Spinal cord (tissue), 10 donors: Measurements from ENCODE around the gene LDLRAD4. TPM values are rescaled to one million over a fixed set of nuclear protein-coding genes. Genes with fewer than 3 reads are reported as not detected.

ENCODE experiments used
- DNase-seq, 6 donors: peaks; one replicate each; pipeline versions ENCODE4 v3.0.0 to v3.0.0-alpha.2; 2013 to 2015; ENCODE audit warnings: low spot score in 6 of 6, low read depth in 4 of 6
- H3K27ac ChIP-seq: one replicate; pipeline ENCODE4 v1.5.1; 2013; ENCODE audit warnings: low read depth, low read length, control low read depth
- H3K27me3 ChIP-seq: one replicate; pipeline ENCODE4 v1.6.1; 2013; ENCODE audit warnings: low read length; ENCODE audit not compliant: control insufficient read depth, insufficient read depth
- H3K36me3 ChIP-seq: one replicate; pipeline ENCODE4 v1.6.1; 2013; ENCODE audit warnings: low read length; ENCODE audit not compliant: control insufficient read depth, insufficient read depth
- H3K4me1 ChIP-seq: one replicate; pipeline ENCODE4 v1.6.1; 2013; ENCODE audit warnings: low read length; ENCODE audit not compliant: control insufficient read depth, insufficient read depth
- H3K4me3 ChIP-seq: one replicate; pipeline ENCODE4 v1.5.1; 2013; ENCODE audit warnings: low read depth, low read length, control low read depth
- H3K9me3 ChIP-seq: one replicate; pipeline ENCODE4 v1.6.1; 2013; ENCODE audit warnings: low read length; ENCODE audit not compliant: control insufficient read depth, insufficient read depth
- WGBS: methylation state at CpG from one replicate; pipeline ENCODE4 v1.1.5; 2013; ENCODE audit warnings: missing lambda C conversion rate; ENCODE audit not compliant: insufficient coverage; 5-methylcytosine and 5-hydroxymethylcytosine counted together
- polyA plus RNA-seq, 2 donors: library from polyadenylated mRNA; unstranded; fragments of 120-200 nt; gene quantifications; one replicate each; pipeline ENCODE4 v1.2.1, GENCODE V29; 2013; ENCODE audit not compliant: insufficient read length in 2 of 2
- total RNA-seq, 2 donors: library from RNA; depleted of rRNA in 1 of 2; stranded (reverse); fragments of 120-200 nt in 1 of 2; fragments of >200 nt in 1 of 2; gene quantifications; one replicate each; pipeline versions ENCODE4 v1.2.3 to v1.2.4, GENCODE V29; 2013 to 2014
- donor health status: healthy.

Gene LDLRAD4
- total and polyA plus RNA-seq, 4 donors: 26.7 to 67.7 (median 38.5) TPM

DNA sequence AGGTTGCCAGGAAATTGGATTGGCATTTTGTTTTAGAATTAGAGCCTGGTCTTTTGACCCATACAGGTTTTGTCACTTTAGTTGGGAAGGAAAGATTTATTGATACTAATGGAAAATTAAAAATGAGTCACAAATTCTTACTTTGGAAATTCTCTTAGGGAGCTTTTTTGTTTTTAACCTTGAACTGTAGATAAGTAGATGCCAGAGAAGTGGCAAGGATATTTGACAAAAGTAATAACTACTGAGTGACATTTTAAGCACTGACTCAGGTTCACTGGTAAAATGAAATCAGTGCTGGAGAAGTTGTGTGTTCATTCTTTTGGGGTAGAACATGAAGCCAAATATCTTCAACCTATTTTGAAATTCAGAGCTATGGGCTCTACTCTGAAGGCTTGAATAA, 56.5 kb downstream of the LDLRAD4 start:
- Histone ChIP-seq H3K4me3 (no peak overlapping the region), H3K36me3 (peaks cover 3% of the 10 kb centered on the region), H3K27ac (no peak overlapping the region), H3K27me3 (no peaks in the 10 kb centered on the region), H3K4me1 (peaks cover 38% of the 10 kb centered on the region), H3K9me3 (no peaks in the 10 kb centered on the region)
- DNase-seq: no peak

DNA sequence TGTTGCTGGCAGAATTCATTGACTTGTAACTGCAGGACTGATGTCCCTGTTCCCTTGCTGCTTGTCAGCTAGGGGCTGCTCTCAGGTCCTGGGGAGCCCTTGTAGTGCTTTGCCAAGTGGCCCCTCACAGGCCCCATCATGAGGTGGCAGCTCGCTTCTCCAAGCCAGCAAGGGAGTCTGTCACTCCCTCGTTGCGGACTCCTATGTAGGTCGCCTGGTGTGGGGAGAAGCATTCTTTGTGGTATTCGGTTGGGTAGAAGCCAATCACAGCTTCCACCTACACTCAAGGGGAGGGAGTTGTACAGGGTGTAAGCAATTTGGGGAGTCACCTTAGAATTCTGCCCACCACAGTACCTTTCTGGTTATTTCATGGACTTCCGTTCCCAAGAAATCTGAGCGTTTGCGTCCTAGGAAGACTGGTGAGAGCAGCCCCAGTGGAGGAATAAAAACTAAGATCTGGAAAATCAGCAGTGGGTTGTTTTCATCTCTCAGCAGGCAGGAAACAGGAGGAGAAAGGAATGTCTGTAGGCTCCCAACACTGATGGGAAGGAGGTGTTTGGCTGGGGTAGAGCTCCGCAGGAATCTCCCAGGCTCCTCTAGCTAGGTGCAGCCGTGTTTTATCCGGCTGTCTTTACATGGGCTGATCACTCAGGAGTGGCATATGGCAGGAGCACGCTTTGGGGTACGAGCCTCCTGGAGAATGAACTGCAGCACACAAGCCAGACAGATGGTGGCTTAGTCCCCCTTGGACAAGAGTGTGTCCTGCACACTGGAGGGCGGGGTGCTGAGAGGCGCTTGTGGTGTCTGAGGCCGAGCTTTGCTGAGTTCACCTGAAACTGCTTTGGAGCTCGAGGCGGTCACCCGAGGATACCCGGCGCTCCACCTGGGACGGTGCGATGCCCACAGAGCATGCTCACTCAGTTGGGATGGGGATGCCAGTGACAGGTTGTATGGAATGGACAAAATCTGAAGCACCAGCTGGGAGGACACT, 58.3 kb downstream of the LDLRAD4 start:
- no peaks in the 10 kb centered on the region for H3K27me3 ChIP-seq
- no peaks in the 10 kb centered on the region for H3K9me3 ChIP-seq
- peaks cover 3% of the 10 kb centered on the region for H3K36me3 ChIP-seq
- peak in 2 of 6 donors; percentile 57 to 71 for DNase-seq
- 82% methylated on average over 17 of the region's 23 CpGs for WGBS
- H3K4me3 ChIP-seq: no peak overlapping the region
- peak overlapping the region; percentile 37 for H3K27ac ChIP-seq
- H3K4me1 ChIP-seq: peaks cover 29% of the 10 kb centered on the region

DNA sequence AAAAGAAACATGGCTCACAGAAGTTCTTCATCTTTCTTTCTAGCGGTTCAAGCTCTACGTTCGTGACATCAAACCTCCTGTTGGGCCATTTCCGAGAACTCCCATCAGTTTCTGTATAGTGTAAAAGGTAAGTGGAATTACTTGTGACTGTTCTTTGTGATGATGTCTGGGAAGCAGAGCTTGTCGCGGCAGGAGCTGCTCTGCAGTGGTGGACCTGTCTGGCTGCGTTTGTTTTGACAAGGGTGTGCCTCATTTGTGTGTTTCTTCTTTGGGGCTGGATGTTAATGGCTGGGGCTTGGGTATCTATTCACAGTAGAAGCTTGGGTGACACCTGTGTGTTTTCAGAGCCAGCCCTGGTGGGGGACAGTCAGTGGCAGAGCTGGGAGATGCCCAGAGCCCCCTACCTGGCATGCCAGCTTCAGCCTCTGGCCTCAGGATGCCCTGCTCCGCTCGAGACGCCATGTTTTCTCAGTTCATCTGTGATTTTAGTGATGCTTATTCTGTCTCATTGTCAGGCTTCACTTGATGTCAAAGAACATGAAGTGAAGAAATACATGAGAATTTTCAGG, 59.6 kb downstream of the LDLRAD4 start:
- Histone ChIP-seq H3K9me3 (no peaks in the 10 kb centered on the region), H3K27ac (no peak overlapping the region), H3K27me3 (no peaks in the 10 kb centered on the region), H3K4me1 (peaks cover 21% of the 10 kb centered on the region), H3K36me3 (no peaks in the 10 kb centered on the region), H3K4me3 (no peak overlapping the region)
- no peak for DNase-seq
- WGBS: 94% methylated on average over 7 of the region's 10 CpGs

DNA sequence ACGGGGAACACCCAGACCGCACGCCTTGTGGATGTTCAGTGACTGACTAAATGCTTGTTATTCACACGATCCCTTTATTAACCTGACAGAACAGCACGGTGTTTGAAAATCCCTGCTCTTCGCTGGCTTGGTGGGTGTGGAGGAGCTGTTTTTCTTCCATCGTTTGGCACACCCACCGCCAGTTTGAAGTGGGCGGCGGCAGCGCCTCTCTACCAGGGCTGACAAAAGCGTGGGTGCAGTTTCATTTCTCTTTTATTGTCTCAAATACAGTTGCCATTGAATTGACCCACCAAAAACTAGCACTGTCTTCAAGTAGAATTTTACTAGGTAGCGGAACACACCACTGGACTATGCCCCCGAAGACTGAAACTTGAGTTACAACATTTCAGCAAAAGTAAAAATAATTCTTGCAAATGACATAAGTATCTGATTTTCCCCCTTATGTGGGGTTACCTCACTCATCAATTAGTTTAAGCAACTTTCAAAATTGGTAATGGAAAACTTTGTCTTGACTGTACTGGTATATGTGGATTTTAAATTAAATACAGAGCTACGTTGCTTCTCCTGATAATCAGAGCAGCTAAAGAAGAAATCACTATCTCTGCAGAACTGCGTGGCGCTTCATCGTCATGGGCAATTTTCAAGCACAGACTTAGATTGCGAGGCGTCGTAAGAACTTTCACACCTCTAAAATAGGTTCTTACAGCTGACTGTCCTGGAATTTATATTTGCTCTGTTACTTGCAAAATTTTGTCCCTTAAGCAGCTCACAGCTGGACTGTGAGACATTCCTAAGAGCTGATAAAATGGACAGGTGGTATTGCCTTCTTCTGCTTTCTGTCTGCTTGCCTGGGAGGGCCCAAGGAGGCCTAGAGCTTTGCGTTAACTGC, 60.9 kb downstream of the LDLRAD4 start:
- Histone ChIP-seq H3K4me1 (peaks cover 17% of the 10 kb centered on the region), H3K36me3 (peaks cover under 1% of the 10 kb centered on the region), H3K27me3 (no peaks in the 10 kb centered on the region), H3K27ac (no peak overlapping the region), H3K9me3 (no peaks in the 10 kb centered on the region), H3K4me3 (no peak overlapping the region)
- WGBS: 95% methylated on average over 10 of the region's 22 CpGs
- no peak for DNase-seq

DNA sequence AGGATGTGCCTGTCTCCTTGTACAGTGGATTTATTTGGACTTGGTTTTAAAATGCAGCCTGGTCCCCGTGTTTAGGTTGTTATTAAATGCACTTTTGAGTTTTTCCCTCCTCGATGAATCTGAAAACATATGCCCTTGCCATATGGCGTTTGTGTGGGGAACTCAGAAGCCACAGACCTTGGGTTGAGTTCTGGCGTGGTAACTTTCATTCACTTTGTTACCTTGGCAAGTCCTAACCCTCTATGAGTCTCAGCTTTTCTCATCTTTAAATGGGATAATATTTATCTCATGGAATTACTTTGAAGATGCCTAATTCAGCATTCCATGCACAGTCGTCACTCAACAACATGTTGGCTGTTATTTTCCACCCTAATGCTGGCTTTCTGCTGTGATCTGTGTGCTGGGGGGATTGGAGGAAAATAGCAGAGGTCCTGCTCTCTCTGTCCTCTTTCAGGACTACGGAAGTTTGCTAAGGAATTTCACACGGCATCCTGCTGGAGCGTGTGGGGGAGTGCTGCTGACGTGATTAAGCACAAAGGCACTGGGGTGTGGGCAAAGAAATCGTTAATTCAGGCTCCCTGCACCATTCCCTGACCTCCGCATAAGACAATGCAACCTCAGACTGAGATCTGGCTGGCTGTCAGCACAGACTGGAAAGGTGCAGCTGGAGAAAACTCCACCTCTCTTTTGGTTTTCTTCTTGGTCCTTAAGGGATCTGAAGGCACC, 61.7 kb downstream of the LDLRAD4 start:
- peaks cover 22% of the 10 kb centered on the region for H3K4me1 ChIP-seq
- H3K36me3 ChIP-seq: peaks cover 3% of the 10 kb centered on the region
- WGBS: 43% methylated on average over 6 of the region's 11 CpGs
- no peak overlapping the region for H3K4me3 ChIP-seq
- H3K27me3 ChIP-seq: no peaks in the 10 kb centered on the region
- no peaks in the 10 kb centered on the region for H3K9me3 ChIP-seq
- no peak for DNase-seq
- H3K27ac ChIP-seq: no peak overlapping the region

DNA sequence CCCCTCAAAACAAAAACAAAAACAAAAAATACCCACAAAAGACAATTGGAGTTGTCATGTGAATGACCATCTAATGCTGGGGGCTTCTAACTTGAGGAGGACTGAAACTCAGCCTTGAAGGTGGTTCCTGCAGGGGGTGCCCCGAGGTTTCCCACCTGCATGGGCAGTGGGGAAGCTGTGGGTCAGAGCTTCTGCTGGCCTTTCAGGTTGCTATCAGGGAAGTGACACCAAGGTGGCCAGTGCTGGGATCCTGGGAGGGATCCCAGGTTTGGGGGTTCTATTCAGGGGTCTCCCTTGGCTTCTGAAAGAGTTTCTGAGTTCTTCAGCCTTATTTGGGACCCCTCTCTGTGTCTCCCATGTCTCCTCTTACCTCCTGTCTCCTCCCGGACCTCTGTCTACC, 62.8 kb downstream of the LDLRAD4 start:
- Histone ChIP-seq H3K27me3 (no peaks in the 10 kb centered on the region), H3K9me3 (no peaks in the 10 kb centered on the region), H3K4me3 (no peak overlapping the region), H3K27ac (no peak overlapping the region), H3K4me1 (peaks cover 22% of the 10 kb centered on the region), H3K36me3 (peaks cover 3% of the 10 kb centered on the region)
- 93% methylated on average over 2 of the region's 2 CpGs for whole genome bisulfite sequencing
- no peak for DNase-seq

DNA sequence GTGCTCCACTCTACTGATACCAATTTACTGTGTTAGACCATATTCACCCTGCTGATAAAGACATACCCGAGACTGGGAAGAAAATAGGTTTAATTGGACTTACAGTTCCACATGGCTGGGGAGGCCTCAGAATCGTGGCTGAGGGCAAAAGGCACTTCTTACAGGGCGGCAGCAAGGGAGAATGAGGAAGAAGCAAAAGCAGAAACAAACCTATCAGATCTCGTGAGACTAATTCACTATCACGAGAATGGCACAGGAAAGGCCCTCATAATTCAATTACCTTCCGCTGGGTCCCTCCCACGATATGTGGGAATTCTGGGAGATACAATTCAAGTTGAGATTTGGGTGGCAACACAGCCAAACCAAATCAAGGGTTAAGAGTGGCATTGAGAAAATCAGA, 65.2 kb downstream of the LDLRAD4 start:
- 93% methylated on average over 4 of the region's 7 CpGs for WGBS
- H3K27ac ChIP-seq: no peak overlapping the region
- H3K27me3 ChIP-seq: no peaks in the 10 kb centered on the region
- H3K4me1 ChIP-seq: peaks cover 13% of the 10 kb centered on the region
- H3K4me3 ChIP-seq: no peak overlapping the region
- DNase-seq: no peak
- peaks cover 7% of the 10 kb centered on the region for H3K36me3 ChIP-seq
- H3K9me3 ChIP-seq: no peaks in the 10 kb centered on the region

DNA sequence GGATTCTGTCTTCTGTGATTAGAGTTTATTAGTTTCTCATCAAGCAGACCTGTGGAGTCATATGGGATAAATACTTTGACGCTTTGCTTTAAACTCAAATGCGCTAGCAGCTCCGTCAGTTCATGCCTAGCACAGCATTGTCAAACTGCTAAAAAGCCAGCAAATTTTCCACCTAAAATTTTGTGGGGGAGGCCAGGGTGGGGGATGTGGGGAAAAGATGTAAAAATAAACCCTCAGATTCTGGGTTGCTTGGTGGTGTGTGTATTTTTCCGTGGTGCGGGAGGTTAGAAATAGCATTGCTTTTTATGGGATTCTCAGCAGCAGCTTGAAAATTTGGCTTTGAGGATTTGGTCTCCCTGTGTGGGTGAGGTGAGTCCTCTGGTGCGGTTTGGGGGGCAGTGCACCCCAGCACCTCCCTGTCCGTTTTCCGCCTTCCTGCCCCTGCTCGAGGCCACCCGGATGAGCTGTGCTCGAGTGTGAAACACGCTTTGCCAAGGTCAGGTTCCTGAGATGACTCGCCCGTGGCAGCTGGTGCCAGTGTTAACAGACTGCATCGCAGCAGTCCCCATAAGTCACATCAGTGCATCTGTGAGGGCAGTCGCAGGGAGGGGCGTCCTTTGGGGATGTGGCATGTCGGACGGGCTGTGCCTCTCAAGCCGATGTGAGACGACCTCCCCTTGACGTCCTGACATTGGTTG, 65.9 kb downstream of the LDLRAD4 start:
- Histone ChIP-seq H3K4me1 (peaks cover 8% of the 10 kb centered on the region), H3K36me3 (peaks cover 7% of the 10 kb centered on the region), H3K4me3 (no peak overlapping the region), H3K9me3 (no peaks in the 10 kb centered on the region), H3K27me3 (no peaks in the 10 kb centered on the region), H3K27ac (no peak overlapping the region)
- DNase-seq: peak in 1 of 6 donors; percentile 40
- 64% methylated on average over 19 of the region's 22 CpGs for WGBS
